Transverse colon (tissue), 4 donors: Measurements from ENCODE around the gene MRPL52. TPM values are rescaled to one million over a fixed set of nuclear protein-coding genes. Genes with fewer than 3 reads are reported as not detected.
"Not testable (repeated sequence)": the region's sequence is repeated elsewhere in the genome, so short reads cannot be mapped to it uniquely, and the experiment has no call there.

Experiments used
- DNase-seq: peaks from one replicate; pipeline ENCODE4 v3.0.0-alpha.2; 2019
- H3K27ac ChIP-seq, 4 donors: fragments of 200-600 bp; sonication (generic); 2 replicates each; pipeline ENCODE4 v1.5.1; 2016 to 2018; ENCODE audit warnings: inconsistent platforms in 4 of 4
- H3K27me3 ChIP-seq: fragments of 200-600 bp; sonication (generic); 2 replicates; pipeline ENCODE4 v1.5.1; 2017; ENCODE audit warnings: inconsistent platforms
- H3K36me3 ChIP-seq, 4 donors: fragments of 200-600 bp; sonication (generic); 2 replicates each; pipeline ENCODE4 v1.5.1; 2017 to 2019; ENCODE audit warnings: inconsistent platforms in 4 of 4
- H3K4me1 ChIP-seq, 4 donors: fragments of 200-600 bp; sonication (generic); 2 replicates each; pipeline ENCODE4 v1.5.1; 2017 to 2020; ENCODE audit warnings: inconsistent platforms in 4 of 4
- H3K4me3 ChIP-seq, 4 donors: fragments of 200-600 bp; sonication (generic); 1 replicate in 1 of 4; 2 replicates in 3 of 4; pipeline versions ENCODE4 v1.5.1 to v1.6.1; 2017 to 2019; ENCODE audit warnings: inconsistent platforms in 4 of 4
- H3K9me3 ChIP-seq, 2 donors: fragments of 200-600 bp; sonication (generic); 2 replicates each; pipeline ENCODE4 v1.5.1; 2017 to 2019; ENCODE audit warnings: inconsistent platforms in 2 of 2
- CTCF ChIP-seq, 5 experiments: fragments of 200-600 bp in 3 of 5; fragments of 450-650 bp in 2 of 5; sonication (generic) in 3 of 5; IDR thresholded peaks; 1 replicate in 2 of 5; 2 replicates in 3 of 5; pipeline ENCODE4 v1.5.1; 2016 to 2017; ENCODE audit warnings: antibody characterized with exemption in 5 of 5, inconsistent platforms in 3 of 5, mild to moderate bottlenecking in 2 of 5, moderate library complexity in 1 of 5
- EP300 ChIP-seq: sonication (generic); formaldehyde crosslinking; IDR thresholded peaks from one replicate; pipeline ENCODE4 v1.6.1; 2017; ENCODE audit warnings: antibody characterized with exemption, low read depth
- POLR2A ChIP-seq: fragments of 450-650 bp; IDR thresholded peaks from one replicate; pipeline ENCODE4 v1.6.1; 2016; ENCODE audit warnings: antibody characterized with exemption, mild to moderate bottlenecking, moderate library complexity
- POLR2AphosphoS5 ChIP-seq, 3 donors: sonication (generic); formaldehyde crosslinking; IDR thresholded peaks; one replicate each; pipeline ENCODE4 v1.6.1; 2016; ENCODE audit warnings: antibody characterized with exemption in 3 of 3
- WGBS, 2 donors: methylation state at CpG; one replicate each; pipeline ENCODE4 v1.1.5; 2018; ENCODE audit warnings: low coverage in 1 of 2; 5-methylcytosine and 5-hydroxymethylcytosine counted together
- in situ Hi-C, 4 donors: fragments of 200-750 bp; cut with MboI; loops; one replicate each; pipeline versions ENCODE4 v1.15.0 to v1.15.1; 2017; ENCODE audit warnings: low sequenced_read_pairs in 3 of 4, low pct_ligation_motif_present in 1 of 4, low pct_unique_long_range_greater_than_20kb in 1 of 4
- intact Hi-C: fragments of 100-400 bp; cut with DNase I; formaldehyde crosslinking; loops from one replicate; pipeline ENCODE4 v1.15.1; 2023; ENCODE audit warnings: low total_unique reads
- total RNA-seq, 4 donors: library from RNA; depleted of rRNA; stranded (reverse); fragments of >200 nt; gene quantifications; one replicate each; pipeline ENCODE4 v1.1.0, GENCODE V29; 2016

The MRPL52 gene
- total RNA-seq, 4 donors from 2014 or later: 7.5 to 44.3 (median 23.8) TPM; not detected in 1

GRCh38 chr14:22849212-22849819, 19.6 kb downstream of the MRPL52 start:
- TF ChIP-seq CTCF (IDR thresholded peaks at IDR 0.05) (no peak), EP300 (no peak), POLR2AphosphoS5 (IDR thresholded peaks at IDR 0.05) (no peak), POLR2A (no peak)
- WGBS, 2 donors: 60 to 71% methylated on average over 1 to 19 of the region's 19 CpGs
- no peak overlapping the region for H3K4me3 ChIP-seq
- H3K9me3 ChIP-seq: no peaks in the 10 kb centered on the region
- in situ Hi-C loops (loop anchor here in 2 of 4 donors (10.0 to 25.0 kb wide), 2 partner anchors 262 to 285 kb away; partner anchors contain the start of genes ABHD4 (in 1 of the 2) and DAD1 (in 1 of the 2)), intact Hi-C loops (no loop called here)
- H3K27ac ChIP-seq: peak overlapping the region; percentile 76 to 92 (median 85)
- H3K4me1 ChIP-seq: peaks cover 39 to 78% (median 60%) of the 10 kb centered on the region in 4 donors
- DNase-seq: peak; percentile 29
- no peaks in the 10 kb centered on the region for H3K27me3 ChIP-seq
- H3K36me3 ChIP-seq: peaks cover 0 to 21% (median 2%) of the 10 kb centered on the region in 4 donors

GRCh38 chr14:22850944-22851764, 21.5 kb downstream of the MRPL52 start:
- H3K27ac ChIP-seq: peak overlapping the region; percentile 76 to 92 (median 85)
- no peaks in the 10 kb centered on the region for H3K27me3 ChIP-seq
- intact Hi-C loops: loop anchor here (10.0 kb wide), 1 partner anchor 296 kb away; no protein-coding TSS in a partner anchor
- no peaks in the 10 kb centered on the region for H3K9me3 ChIP-seq
- TF ChIP-seq CTCF (IDR thresholded peaks at IDR 0.05): no peak
- TF ChIP-seq POLR2AphosphoS5 (IDR thresholded peaks at IDR 0.05): peak; percentile 59 to 62 (median 60)
- DNase-seq: peak; percentile 72
- no peak overlapping the region for H3K4me3 ChIP-seq
- peaks cover 39 to 70% (median 56%) of the 10 kb centered on the region in 4 donors for H3K4me1 ChIP-seq
- H3K36me3 ChIP-seq: peaks cover 0 to 2% (median 0%) of the 10 kb centered on the region in 4 donors
- in situ Hi-C loops: loop anchor here in 2 of 4 donors (25.0 kb wide), 1 partner anchor 289 kb away; no protein-coding TSS in a partner anchor
- WGBS, 2 donors: 79% methylated on average over 9 of the region's 9 CpGs; no CpG with 5 or more reads in 1 of the 2 donors

GRCh38 chr14:22852178-22852577, 22.5 kb downstream of the MRPL52 start:
- intact Hi-C loops: loop anchor here (2.0 to 10.0 kb wide), 2 partner anchors 15 to 297 kb away; partner anchors contain the start of gene MMP14
- not testable (repeated sequence) for H3K4me3 ChIP-seq, H3K9me3 ChIP-seq, H3K36me3 ChIP-seq, H3K27me3 ChIP-seq, DNase-seq
- peak overlapping the region; percentile 76 to 92 (median 85) for H3K27ac ChIP-seq
- peaks cover 32 to 60% (median 45%) of the 10 kb centered on the region in 4 donors for H3K4me1 ChIP-seq
- in situ Hi-C loops: loop anchor here in 2 of 4 donors (25.0 kb wide), 1 partner anchor 290 kb away; no protein-coding TSS in a partner anchor
- 81 to 82% methylated on average over 12 of the region's 12 CpGs for WGBS, 2 donors

GRCh38 chr14:22852599-22852939, 22.9 kb downstream of the MRPL52 start:
- no peak for DNase-seq
- in situ Hi-C loops (loop anchor here in 2 of 4 donors (25.0 kb wide), 1 partner anchor 290 kb away; no protein-coding TSS in a partner anchor), intact Hi-C loops (loop anchor here (2.0 to 10.0 kb wide), 2 partner anchors 16 to 298 kb away; partner anchors contain the start of gene MMP14)
- TF ChIP-seq POLR2AphosphoS5 (IDR thresholded peaks at IDR 0.05) (no peak), EP300 (no peak), POLR2A (no peak), CTCF (IDR thresholded peaks at IDR 0.05) (no peak)
- Histone ChIP-seq H3K4me3 (no peak overlapping the region), H3K4me1 (peaks cover 28 to 56% (median 42%) of the 10 kb centered on the region in 4 donors), H3K27ac (peak overlapping the region; percentile 73 to 83 (median 76)), H3K27me3 (no peaks in the 10 kb centered on the region), H3K36me3 (no peaks in the 10 kb centered on the region), H3K9me3 (no peaks in the 10 kb centered on the region)
- WGBS, 2 donors: 45 to 56% methylated on average over 1 to 2 of the region's 2 CpGs
